ENCODE results near the gene HOXB6. TPM values are rescaled to one million over a fixed set of nuclear protein-coding genes. Genes with fewer than 3 reads are reported as not detected.

The HOXB6 gene
- total and polyA plus RNA-seq, 4 donors, result 0.17 to 1.1 (median 0.46) TPM

GRCh38 chr17:48611681-48612455, 7.1 kb upstream of the HOXB6 start:
- no peak overlapping the region for H3K9ac ChIP-seq (ENCODE audit: low read depth in 1 of 2, low read length in 2 of 2)
- H3K9me3 ChIP-seq (ENCODE audit: control insufficient read depth in 4 of 4, low read length in 3 of 4), result no peaks in the 10 kb centered on the region
- H3K4me1 ChIP-seq (ENCODE audit: control insufficient read depth in 4 of 4, insufficient read depth in 4 of 4, low read length in 3 of 4), result peaks cover 0 to 20% (median 9%) of the 10 kb centered on the region in 4 donors
- no peaks in the 10 kb centered on the region for H3K36me3 ChIP-seq (ENCODE audit: control insufficient read depth in 4 of 4, insufficient read depth in 3 of 4, low read depth in 1 of 4, low read length in 3 of 4)
- H3K4me3 ChIP-seq (ENCODE audit: low read depth in 1 of 3, low read length in 3 of 3), result no peak overlapping the region
- no peak overlapping the region for H3K27ac ChIP-seq (ENCODE audit: low read depth in 1 of 2, low read length in 2 of 2)
- DNase-seq (ENCODE audit: low spot score), result no peak
- TF ChIP-seq HNF4G (IDR thresholded peaks at IDR 0.05), result no peak
- no peak for TF ChIP-seq EGR1 (IDR thresholded peaks at IDR 0.05; ENCODE audit: low read depth in 2 of 2)
- no peak for TF ChIP-seq RAD21 (IDR thresholded peaks at IDR 0.05)
- no peak for TF ChIP-seq ATF3 (IDR thresholded peaks at IDR 0.05)
- TF ChIP-seq MAX (IDR thresholded peaks at IDR 0.05), result no peak
- TF ChIP-seq FOXA2 (IDR thresholded peaks at IDR 0.05), result no peak
- TF ChIP-seq RXRA (IDR thresholded peaks at IDR 0.05), result no peak
- no peak for TF ChIP-seq SP1 (IDR thresholded peaks at IDR 0.05)
- TF ChIP-seq NR2F2 (IDR thresholded peaks at IDR 0.05), result no peak
- no peak for TF ChIP-seq JUND (IDR thresholded peaks at IDR 0.05)
- TF ChIP-seq TAF1 (conservative IDR thresholded peaks at IDR 0.05), result no peak
- TF ChIP-seq CTCF (IDR thresholded peaks at IDR 0.05; ENCODE audit: low read depth, low read length, missing input control), result no peak
- TF ChIP-seq HNF4A (conservative IDR thresholded peaks at IDR 0.05), result no peak
- TF ChIP-seq YY1 (IDR thresholded peaks at IDR 0.05), result no peak
- TF ChIP-seq ZBTB33 (IDR thresholded peaks at IDR 0.05), result no peak
- no peak for TF ChIP-seq FOXA1 (IDR thresholded peaks at IDR 0.05)
- TF ChIP-seq REST (IDR thresholded peaks at IDR 0.05), result no peak
- TF ChIP-seq GABPA (IDR thresholded peaks at IDR 0.05 in 1 of 2, conservative IDR thresholded peaks at IDR 0.05 in 1 of 2), result no peak
- WGBS, result 6% methylated on average over 36 of the region's 36 CpGs
- peaks cover 11 to 30% (median 16%) of the 10 kb centered on the region in 4 donors for H3K27me3 ChIP-seq (ENCODE audit: control insufficient read depth in 4 of 4, insufficient read depth in 4 of 4, low read length in 3 of 4)
